NT2/D1 (cell line): Measurements from ENCODE around the gene MICAL2.

Source experiments
- DNase-seq: peaks from one replicate; pipeline ENCODE4 v3.0.0-alpha.2; 2011; ENCODE audit warnings: low read depth, low spot score
- H3K27me3 ChIP-seq: 2 replicates; pipeline ENCODE4 v1.6.0; 2011; ENCODE audit warnings: mild to moderate bottlenecking; ENCODE audit not compliant: insufficient read length, insufficient read depth
- H3K36me3 ChIP-seq: 2 replicates; pipeline ENCODE4 v1.6.1; 2011; ENCODE audit warnings: mild to moderate bottlenecking, low read length, mixed read lengths; ENCODE audit not compliant: insufficient read depth, insufficient read length
- H3K4me1 ChIP-seq: 2 replicates; pipeline ENCODE4 v1.5.1; 2011; ENCODE audit not compliant: insufficient read depth, insufficient read length
- H3K4me3 ChIP-seq: 2 replicates; pipeline ENCODE4 v1.5.1; 2011; ENCODE audit warnings: low read depth; ENCODE audit not compliant: insufficient read length
- H3K9ac ChIP-seq: 2 replicates; pipeline ENCODE4 v1.6.0; 2011; ENCODE audit warnings: low read depth; ENCODE audit not compliant: insufficient read length
- H3K9me3 ChIP-seq: 2 replicates; pipeline ENCODE4 v1.5.1; 2011; ENCODE audit warnings: mild to moderate bottlenecking, low read length; ENCODE audit not compliant: insufficient read depth
- SUZ12 ChIP-seq: IDR thresholded peaks from 2 replicates; pipeline ENCODE4 v1.6.1; 2011; ENCODE audit not compliant: insufficient read length, insufficient read depth; ENCODE audit errors: extremely low read depth
- YY1 ChIP-seq: IDR thresholded peaks from 2 replicates; pipeline ENCODE4 v1.6.1; 2011; ENCODE audit not compliant: insufficient read length, insufficient read depth
- ZNF274 ChIP-seq: IDR thresholded peaks from 2 replicates; pipeline ENCODE4 v1.6.1; 2011; ENCODE audit warnings: mild to moderate bottlenecking, low read depth, low read length

Gene MICAL2

GRCh38 chr11:12088531-12088930, 21.9 kb upstream of the MICAL2 start:
- Histone ChIP-seq H3K9ac (no peak overlapping the region), H3K27me3 (no peaks in the 10 kb centered on the region), H3K9me3 (peaks cover 6% of the 10 kb centered on the region; the same call in 1 of the 2 replicates), H3K4me3 (no peak overlapping the region), H3K36me3 (no peaks in the 10 kb centered on the region), H3K4me1 (peaks cover 9% of the 10 kb centered on the region)
- TF ChIP-seq ZNF274: no peak
- no peak for TF ChIP-seq YY1
- TF ChIP-seq SUZ12: no peak
- no peak for DNase-seq

DNA sequence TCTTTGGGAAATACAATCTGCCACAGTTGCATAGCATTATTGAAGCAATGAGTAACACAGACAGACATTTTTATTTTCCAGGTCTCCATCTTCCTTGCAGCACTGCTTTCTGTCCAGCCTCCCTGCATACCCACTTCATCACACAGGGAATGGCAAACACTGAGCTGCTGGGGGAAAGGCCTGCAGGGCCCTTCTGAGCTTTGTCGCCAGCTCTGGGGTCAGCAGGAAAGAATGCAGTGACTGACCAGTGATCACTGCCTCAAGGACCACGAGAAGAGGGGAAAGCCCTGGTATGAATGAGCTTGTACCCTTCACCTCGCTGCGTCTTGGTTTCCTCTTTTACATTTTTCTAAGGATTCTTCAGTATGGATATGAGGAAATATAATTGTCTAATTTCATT, 21.3 kb upstream of the MICAL2 start:
- TF ChIP-seq ZNF274 (no peak), SUZ12 (no peak), YY1 (no peak)
- H3K4me3 ChIP-seq: no peak overlapping the region
- no peaks in the 10 kb centered on the region for H3K36me3 ChIP-seq
- DNase-seq: no peak
- peaks cover 9% of the 10 kb centered on the region for H3K4me1 ChIP-seq
- H3K9me3 ChIP-seq: peaks cover 4% of the 10 kb centered on the region; the same call in 1 of the 2 replicates
- H3K9ac ChIP-seq: no peak overlapping the region
- H3K27me3 ChIP-seq: no peaks in the 10 kb centered on the region

- H3K9ac ChIP-seq: no peak overlapping the region
- H3K4me3 ChIP-seq: no peak overlapping the region
- peaks cover 9% of the 10 kb centered on the region for H3K4me1 ChIP-seq
- no peak for TF ChIP-seq SUZ12
- TF ChIP-seq YY1: no peak
- TF ChIP-seq ZNF274: no peak
- H3K9me3 ChIP-seq: no peaks in the 10 kb centered on the region; the same call in 1 of the 2 replicates
- H3K36me3 ChIP-seq: no peaks in the 10 kb centered on the region
- DNase-seq: no peak
- H3K27me3 ChIP-seq: no peaks in the 10 kb centered on the region
These were observed 20.9 kb upstream of the MICAL2 start for GRCh38 chr11:12089473-12089872.

DNA sequence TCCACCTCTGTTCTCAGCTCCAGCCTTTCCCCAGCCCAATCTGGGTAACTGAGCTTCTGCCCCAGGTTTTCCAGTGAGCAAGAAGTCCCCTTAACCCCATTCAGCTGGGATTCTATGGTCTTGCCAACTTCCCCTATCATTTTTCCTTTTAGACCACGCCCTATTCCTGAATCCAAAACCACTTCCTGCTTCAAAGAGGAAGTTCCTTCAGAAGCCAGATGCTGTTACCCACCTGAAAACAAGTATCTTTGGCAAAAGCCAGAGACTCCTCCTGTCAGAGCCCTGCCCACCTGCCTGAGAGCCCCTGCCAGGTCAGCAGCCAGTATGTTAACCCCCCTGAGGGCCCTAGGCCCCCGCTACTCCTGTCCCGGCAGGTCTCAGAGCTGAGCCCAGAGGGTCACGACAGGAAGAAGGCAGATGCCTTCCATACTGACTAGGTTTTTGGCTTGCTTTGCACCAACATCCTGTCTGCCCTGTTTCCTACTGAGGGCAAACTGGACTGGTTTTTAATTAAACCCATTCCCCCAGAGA, 20.3 kb upstream of the MICAL2 start:
- H3K9ac ChIP-seq: no peak overlapping the region
- no peak for DNase-seq
- no peak overlapping the region for H3K4me3 ChIP-seq
- H3K9me3 ChIP-seq: no peaks in the 10 kb centered on the region
- H3K36me3 ChIP-seq: no peaks in the 10 kb centered on the region
- no peak for TF ChIP-seq YY1
- TF ChIP-seq ZNF274: no peak
- TF ChIP-seq SUZ12: no peak
- H3K27me3 ChIP-seq: no peaks in the 10 kb centered on the region
- peaks cover 9% of the 10 kb centered on the region for H3K4me1 ChIP-seq

- H3K4me3 ChIP-seq: no peak overlapping the region
- H3K4me1 ChIP-seq: peaks cover 4% of the 10 kb centered on the region
These were observed 19.6 kb upstream of the MICAL2 start for GRCh38 chr11:12090761-12091258.

GRCh38 chr11:12091956-12092558, 18.3 kb upstream of the MICAL2 start:
- no peaks in the 10 kb centered on the region for H3K27me3 ChIP-seq
- H3K4me1 ChIP-seq: peaks cover 3% of the 10 kb centered on the region
- H3K36me3 ChIP-seq: no peaks in the 10 kb centered on the region
- DNase-seq: no peak
- TF ChIP-seq ZNF274 (no peak), SUZ12 (no peak), YY1 (no peak)
- H3K9me3 ChIP-seq: no peaks in the 10 kb centered on the region
- H3K9ac ChIP-seq: no peak overlapping the region
- no peak overlapping the region for H3K4me3 ChIP-seq

More at GRCh38 chr11:12090761-12091258, 19.6 kb upstream of the MICAL2 start:
- Histone ChIP-seq H3K9me3 (no peaks in the 10 kb centered on the region), H3K27me3 (no peaks in the 10 kb centered on the region), H3K36me3 (no peaks in the 10 kb centered on the region), H3K9ac (no peak overlapping the region)
- no peak for DNase-seq
- TF ChIP-seq ZNF274 (no peak), SUZ12 (no peak), YY1 (no peak)

DNA sequence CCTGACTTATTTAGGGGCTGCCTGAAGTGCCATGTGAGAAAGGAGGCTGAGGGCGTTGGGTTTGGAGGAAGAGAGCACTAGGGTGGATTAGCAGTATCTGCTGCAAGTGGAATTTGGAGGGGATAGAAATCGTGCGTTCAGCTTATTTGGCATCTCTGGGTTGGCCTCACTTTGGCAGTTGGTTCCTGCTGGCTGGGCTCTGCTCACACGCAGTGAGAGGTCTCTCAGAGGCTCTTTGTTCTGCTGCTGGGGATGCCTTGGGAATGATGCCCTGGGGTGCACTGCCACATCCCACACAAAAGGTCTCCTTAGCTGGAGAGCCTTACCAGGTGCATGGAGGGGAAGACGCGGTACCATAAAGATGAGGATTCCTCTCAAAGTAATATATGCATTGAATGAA, 17.7 kb upstream of the MICAL2 start:
- no peaks in the 10 kb centered on the region for H3K36me3 ChIP-seq
- no peak overlapping the region for H3K9ac ChIP-seq
- no peak for DNase-seq
- H3K4me1 ChIP-seq: peaks cover 3% of the 10 kb centered on the region
- no peak for TF ChIP-seq ZNF274
- no peak for TF ChIP-seq SUZ12
- no peak for TF ChIP-seq YY1
- no peaks in the 10 kb centered on the region for H3K9me3 ChIP-seq
- H3K4me3 ChIP-seq: no peak overlapping the region
- H3K27me3 ChIP-seq: no peaks in the 10 kb centered on the region
